Measurements from ENCODE around the gene CHCHD4. TPM values are rescaled to one million over a fixed set of nuclear protein-coding genes. Genes with fewer than 3 reads are reported as not detected.

CHCHD4 gene
- total RNA-seq, 1 donor from 2014 or later, result 9.8 TPM

- ATAC-seq (ENCODE audit: low read depth) (no peak), DNase-seq (no peak)
- no peak overlapping the region for H3K27ac Mint-ChIP-seq
- TF ChIP-seq CTCF (IDR thresholded peaks at IDR 0.05), result no peak
- intact Hi-C loops (cut with micrococcal nuclease), result no loop called here
- ChIA-PET POLR2A (no interaction called here), CTCF (no interaction called here)
- H3K4me1 Mint-ChIP-seq, result peaks cover 14% of the 10 kb centered on the region
- peaks cover 81% of the 10 kb centered on the region for H3K36me3 Mint-ChIP-seq (ENCODE audit: low read depth)
- no peaks in the 10 kb centered on the region for H3K27me3 Mint-ChIP-seq
- H3K4me3 Mint-ChIP-seq, result no peak overlapping the region
- no peaks in the 10 kb centered on the region for H3K9me3 Mint-ChIP-seq
These were observed 6.5 kb upstream of the CHCHD4 start for GRCh38 chr3:14131134-14131533.

- Mint-ChIP-seq H3K4me1 (peaks cover 18% of the 10 kb centered on the region), H3K9me3 (no peaks in the 10 kb centered on the region), H3K4me3 (no peak overlapping the region), H3K27ac (no peak overlapping the region), H3K27me3 (no peaks in the 10 kb centered on the region), H3K36me3 (ENCODE audit: low read depth) (peaks cover 76% of the 10 kb centered on the region)
- DNase-seq (no peak), ATAC-seq (ENCODE audit: low read depth) (no peak)
- TF ChIP-seq CTCF (IDR thresholded peaks at IDR 0.05), result no peak
- POLR2A ChIA-PET, result no interaction called here
- CTCF ChIA-PET, result no interaction called here
- intact Hi-C loops (cut with micrococcal nuclease), result no loop called here
These were observed 6.0 kb upstream of the CHCHD4 start for GRCh38 chr3:14130707-14131106.

GRCh38 chr3:14130230-14130629 lies 5.6 kb upstream of the CHCHD4 start:
- intact Hi-C loops (cut with micrococcal nuclease), result no loop called here
- no peak overlapping the region for H3K27ac Mint-ChIP-seq
- H3K4me3 Mint-ChIP-seq, result no peak overlapping the region
- no peaks in the 10 kb centered on the region for H3K27me3 Mint-ChIP-seq
- ChIA-PET POLR2A (no interaction called here), CTCF (no interaction called here)
- H3K4me1 Mint-ChIP-seq, result peaks cover 21% of the 10 kb centered on the region
- TF ChIP-seq CTCF (IDR thresholded peaks at IDR 0.05), result no peak
- peaks cover 72% of the 10 kb centered on the region for H3K36me3 Mint-ChIP-seq (ENCODE audit: low read depth)
- DNase-seq (no peak), ATAC-seq (ENCODE audit: low read depth) (no peak)
- no peaks in the 10 kb centered on the region for H3K9me3 Mint-ChIP-seq

- no peak overlapping the region for H3K4me3 Mint-ChIP-seq
These were observed 4.6 kb upstream of the CHCHD4 start for GRCh38 chr3:14129296-14129695.

GRCh38 chr3:14128724-14129123 lies 4.1 kb upstream of the CHCHD4 start:
- no peaks in the 10 kb centered on the region for H3K27me3 Mint-ChIP-seq
- intact Hi-C loops (cut with micrococcal nuclease), result loop anchor here (10.0 kb wide), 1 partner anchor 474 kb away; no protein-coding TSS in a partner anchor
- no peak for DNase-seq
- no peak overlapping the region for H3K27ac Mint-ChIP-seq
- no peak for TF ChIP-seq CTCF (IDR thresholded peaks at IDR 0.05)
- CTCF ChIA-PET, result no interaction called here
- no peak for ATAC-seq (ENCODE audit: low read depth)
- H3K36me3 Mint-ChIP-seq (ENCODE audit: low read depth), result peaks cover 60% of the 10 kb centered on the region
- H3K9me3 Mint-ChIP-seq, result no peaks in the 10 kb centered on the region
- POLR2A ChIA-PET, result no interaction called here
- no peak overlapping the region for H3K4me3 Mint-ChIP-seq
- peaks cover 25% of the 10 kb centered on the region for H3K4me1 Mint-ChIP-seq

More at GRCh38 chr3:14129296-14129695, 4.6 kb upstream of the CHCHD4 start:
- ChIA-PET CTCF (interaction anchor here (0.6 kb wide), 1 partner anchor 15 kb away, joined by 6 read pairs; no protein-coding TSS in a partner anchor), POLR2A (interaction anchor here (0.5 to 0.7 kb wide), 2 partner anchors 14 to 337 kb away, joined by 5 to 8 read pairs; no protein-coding TSS in a partner anchor)
- H3K9me3 Mint-ChIP-seq, result no peaks in the 10 kb centered on the region
- no peak for TF ChIP-seq CTCF (IDR thresholded peaks at IDR 0.05)
- H3K36me3 Mint-ChIP-seq (ENCODE audit: low read depth), result peaks cover 63% of the 10 kb centered on the region
- no peak overlapping the region for H3K27ac Mint-ChIP-seq
- ATAC-seq (ENCODE audit: low read depth), result no peak
- H3K27me3 Mint-ChIP-seq, result no peaks in the 10 kb centered on the region
- intact Hi-C loops (cut with micrococcal nuclease), result loop anchor here (10.0 kb wide), 1 partner anchor 474 kb away; no protein-coding TSS in a partner anchor
- H3K4me1 Mint-ChIP-seq, result peaks cover 21% of the 10 kb centered on the region
- no peak for DNase-seq
